ENCODE measurements around the gene TBC1D2B. TPM values are rescaled to one million over a fixed set of nuclear protein-coding genes. Genes with fewer than 3 reads are reported as not detected.
"Not testable (repeated sequence)": the region's sequence is repeated elsewhere in the genome, so short reads cannot be mapped to it uniquely, and the experiment has no call there.

Gene TBC1D2B
- total RNA-seq, 2 donors from 2014 or later: 35.6 to 42.3 TPM

GRCh38 chr15:77959432-77959879 lies 118.1 kb downstream of the TBC1D2B start:
- peak; percentile 99 for ATAC-seq

GRCh38 chr15:77958716-77959431 lies 118.6 kb downstream of the TBC1D2B start:
- 43 to 50% methylated on average over 7 of the region's 7 CpGs for WGBS, 2 donors
- H3K4me3 ChIP-seq; H3K4me1 ChIP-seq; DNase-seq; ATAC-seq; H3K27ac ChIP-seq; intact Hi-C loops (cut with DNase I); H3K36me3 ChIP-seq (replicated peaks in 1 of 2; ENCODE audit: insufficient read depth in 1 of 2, low read depth in 2 of 2); H3K9me3 ChIP-seq; H3K27me3 ChIP-seq: not testable (repeated sequence)

More at GRCh38 chr15:77959432-77959879, 118.1 kb downstream of the TBC1D2B start:
- peak; percentile 78 to 83 (median 80) for DNase-seq
- no peak overlapping the region for H3K27ac ChIP-seq
- H3K4me3 ChIP-seq: no peak overlapping the region
- TF ChIP-seq CTCF (IDR thresholded peaks at IDR 0.05) (peak; percentile 93 to 97 (median 94)), POLR2A (IDR thresholded peaks at IDR 0.05) (no peak)
- peaks cover 6% of the 10 kb centered on the region for H3K4me1 ChIP-seq
- H3K9me3 ChIP-seq: no peaks in the 10 kb centered on the region
- no peaks in the 10 kb centered on the region for H3K27me3 ChIP-seq
- intact Hi-C loops (cut with DNase I): no loop called here
- 2 to 8% methylated on average over 14 to 17 of the region's 17 CpGs for WGBS, 2 donors
- no peaks in the 10 kb centered on the region for H3K36me3 ChIP-seq (replicated peaks in 1 of 2; ENCODE audit: insufficient read depth in 1 of 2, low read depth in 2 of 2)

- H3K36me3 ChIP-seq (replicated peaks in 1 of 2; ENCODE audit: insufficient read depth in 1 of 2, low read depth in 2 of 2); H3K4me1 ChIP-seq; H3K4me3 ChIP-seq; DNase-seq; H3K9me3 ChIP-seq; H3K27ac ChIP-seq; intact Hi-C loops (cut with DNase I); H3K27me3 ChIP-seq; ATAC-seq: not testable (repeated sequence)
- WGBS, 2 donors: 78 to 93% methylated on average over 2 of the region's 2 CpGs
Observed at GRCh38 chr15:77958021-77958420, 119.5 kb downstream of the TBC1D2B start.

GRCh38 chr15:77953926-77954325 lies 123.6 kb downstream of the TBC1D2B start:
- H3K4me3 ChIP-seq; H3K36me3 ChIP-seq (replicated peaks in 1 of 2; ENCODE audit: insufficient read depth in 1 of 2, low read depth in 2 of 2); H3K9me3 ChIP-seq; intact Hi-C loops (cut with DNase I); ATAC-seq; H3K27me3 ChIP-seq; H3K4me1 ChIP-seq; DNase-seq; H3K27ac ChIP-seq: not testable (repeated sequence)
- 57 to 62% methylated on average over 5 of the region's 5 CpGs for WGBS, 2 donors

GRCh38 chr15:77952928-77953446 lies 124.5 kb downstream of the TBC1D2B start:
- H3K36me3 ChIP-seq (replicated peaks in 1 of 2; ENCODE audit: insufficient read depth in 1 of 2, low read depth in 2 of 2); H3K27me3 ChIP-seq; H3K27ac ChIP-seq; H3K4me3 ChIP-seq; ATAC-seq; H3K4me1 ChIP-seq; H3K9me3 ChIP-seq; DNase-seq; intact Hi-C loops (cut with DNase I): not testable (repeated sequence)
- WGBS, 2 donors: 70% methylated on average over 5 of the region's 5 CpGs; no CpG with 5 or more reads in 1 of the 2 donors

- H3K9me3 ChIP-seq; ATAC-seq; DNase-seq; H3K27me3 ChIP-seq; intact Hi-C loops (cut with DNase I); H3K27ac ChIP-seq; H3K4me1 ChIP-seq; H3K36me3 ChIP-seq (replicated peaks in 1 of 2; ENCODE audit: insufficient read depth in 1 of 2, low read depth in 2 of 2); H3K4me3 ChIP-seq: not testable (repeated sequence)
- 91% methylated on average over 3 of the region's 5 CpGs; no CpG with 5 or more reads in 1 of the 2 donors for WGBS, 2 donors
Observed at GRCh38 chr15:77951105-77951786, 126.3 kb downstream of the TBC1D2B start.

- WGBS, 2 donors: 100% methylated on average over 1 of the region's 2 CpGs
Observed at GRCh38 chr15:77950470-77950869, 127.0 kb downstream of the TBC1D2B start.

More at GRCh38 chr15:77950470-77950869, 127.0 kb downstream of the TBC1D2B start:
- ATAC-seq; H3K9me3 ChIP-seq; H3K4me1 ChIP-seq; DNase-seq; intact Hi-C loops (cut with DNase I); H3K4me3 ChIP-seq; H3K27ac ChIP-seq; H3K27me3 ChIP-seq; H3K36me3 ChIP-seq (replicated peaks in 1 of 2; ENCODE audit: insufficient read depth in 1 of 2, low read depth in 2 of 2): not testable (repeated sequence)

Data from body of pancreas (tissue), 4 donors.